Ovary (tissue), 3 donors: ENCODE measurements around the gene CPOX.

Experiments
- POLR2A ChIP-seq: fragments of 450-650 bp; IDR thresholded peaks from one replicate; pipeline ENCODE4 v1.6.1; 2017; ENCODE audit warnings: antibody characterized with exemption, mild to moderate bottlenecking, moderate library complexity
- TF ChIP-seq, protein P1 (sequence below), 3 donors: fragments of 450-650 bp in 2 of 3; fragments of 200-600 bp in 1 of 3; IDR thresholded peaks; one replicate each; pipeline versions ENCODE4 v1.5.1 to v1.8.0; 2016 to 2022; ENCODE audit warnings: antibody characterized with exemption in 3 of 3, mild to moderate bottlenecking in 1 of 3
- donor health status: DM: no; HTN: no; CAD: no.

GRCh38 chr3:98577178-98577895 lies 16.1 kb downstream of the CPOX start:
- TF ChIP-seq POLR2A = no peak
- TF ChIP-seq, protein P1, sequence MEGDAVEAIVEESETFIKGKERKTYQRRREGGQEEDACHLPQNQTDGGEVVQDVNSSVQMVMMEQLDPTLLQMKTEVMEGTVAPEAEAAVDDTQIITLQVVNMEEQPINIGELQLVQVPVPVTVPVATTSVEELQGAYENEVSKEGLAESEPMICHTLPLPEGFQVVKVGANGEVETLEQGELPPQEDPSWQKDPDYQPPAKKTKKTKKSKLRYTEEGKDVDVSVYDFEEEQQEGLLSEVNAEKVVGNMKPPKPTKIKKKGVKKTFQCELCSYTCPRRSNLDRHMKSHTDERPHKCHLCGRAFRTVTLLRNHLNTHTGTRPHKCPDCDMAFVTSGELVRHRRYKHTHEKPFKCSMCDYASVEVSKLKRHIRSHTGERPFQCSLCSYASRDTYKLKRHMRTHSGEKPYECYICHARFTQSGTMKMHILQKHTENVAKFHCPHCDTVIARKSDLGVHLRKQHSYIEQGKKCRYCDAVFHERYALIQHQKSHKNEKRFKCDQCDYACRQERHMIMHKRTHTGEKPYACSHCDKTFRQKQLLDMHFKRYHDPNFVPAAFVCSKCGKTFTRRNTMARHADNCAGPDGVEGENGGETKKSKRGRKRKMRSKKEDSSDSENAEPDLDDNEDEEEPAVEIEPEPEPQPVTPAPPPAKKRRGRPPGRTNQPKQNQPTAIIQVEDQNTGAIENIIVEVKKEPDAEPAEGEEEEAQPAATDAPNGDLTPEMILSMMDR (IDR thresholded peaks at IDR 0.05) = no peak
